NT2/D1 (cell line): Measurements from ENCODE around the gene SH3PXD2A.

Experiments
- DNase-seq: peaks from one replicate; pipeline ENCODE4 v3.0.0-alpha.2; 2011; ENCODE audit warnings: low read depth, low spot score
- H3K27me3 ChIP-seq: 2 replicates; pipeline ENCODE4 v1.6.0; 2011; ENCODE audit warnings: mild to moderate bottlenecking; ENCODE audit not compliant: insufficient read length, insufficient read depth
- H3K36me3 ChIP-seq: 2 replicates; pipeline ENCODE4 v1.6.1; 2011; ENCODE audit warnings: mild to moderate bottlenecking, low read length, mixed read lengths; ENCODE audit not compliant: insufficient read depth, insufficient read length
- H3K4me1 ChIP-seq: 2 replicates; pipeline ENCODE4 v1.5.1; 2011; ENCODE audit not compliant: insufficient read depth, insufficient read length
- H3K4me3 ChIP-seq: 2 replicates; pipeline ENCODE4 v1.5.1; 2011; ENCODE audit warnings: low read depth; ENCODE audit not compliant: insufficient read length
- H3K9ac ChIP-seq: 2 replicates; pipeline ENCODE4 v1.6.0; 2011; ENCODE audit warnings: low read depth; ENCODE audit not compliant: insufficient read length
- H3K9me3 ChIP-seq: 2 replicates; pipeline ENCODE4 v1.5.1; 2011; ENCODE audit warnings: mild to moderate bottlenecking, low read length; ENCODE audit not compliant: insufficient read depth
- SUZ12 ChIP-seq: IDR thresholded peaks from 2 replicates; pipeline ENCODE4 v1.6.1; 2011; ENCODE audit not compliant: insufficient read length, insufficient read depth; ENCODE audit errors: extremely low read depth
- YY1 ChIP-seq: IDR thresholded peaks from 2 replicates; pipeline ENCODE4 v1.6.1; 2011; ENCODE audit not compliant: insufficient read length, insufficient read depth
- ZNF274 ChIP-seq: IDR thresholded peaks from 2 replicates; pipeline ENCODE4 v1.6.1; 2011; ENCODE audit warnings: mild to moderate bottlenecking, low read depth, low read length

Gene SH3PXD2A

GRCh38 chr10:103747193-103747865, 108.0 kb downstream of the SH3PXD2A start:
- H3K4me3 ChIP-seq, result no peak overlapping the region
- H3K9ac ChIP-seq, result no peak overlapping the region
- no peaks in the 10 kb centered on the region for H3K36me3 ChIP-seq
- no peak for DNase-seq
- no peaks in the 10 kb centered on the region for H3K27me3 ChIP-seq
- peaks cover 11% of the 10 kb centered on the region for H3K4me1 ChIP-seq
- H3K9me3 ChIP-seq, result peaks cover 4% of the 10 kb centered on the region
- TF ChIP-seq YY1 (no peak), SUZ12 (no peak), ZNF274 (no peak)

DNA sequence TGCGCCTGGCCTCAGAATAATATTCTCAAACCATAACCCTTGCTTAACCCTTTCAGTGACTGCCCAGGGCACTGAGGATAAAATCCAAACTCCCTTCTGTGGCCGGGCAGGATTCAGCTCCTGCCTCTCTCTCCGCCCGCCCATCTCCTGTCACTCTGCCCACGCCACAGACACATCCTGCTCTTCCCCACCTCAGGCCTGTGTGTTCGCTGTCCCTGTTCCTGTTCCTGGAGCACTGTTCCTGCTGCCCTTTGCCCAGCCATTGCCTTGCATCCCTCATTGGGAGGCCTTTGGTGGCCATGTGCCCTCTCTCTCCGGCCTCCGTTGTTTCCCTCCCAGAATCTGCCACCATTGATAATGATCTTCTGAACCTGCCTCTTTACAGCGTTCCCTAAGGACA, 108.8 kb downstream of the SH3PXD2A start:
- peak overlapping the region; percentile 32 for H3K9ac ChIP-seq
- no peak for DNase-seq
- no peaks in the 10 kb centered on the region for H3K27me3 ChIP-seq
- H3K36me3 ChIP-seq, result no peaks in the 10 kb centered on the region
- TF ChIP-seq SUZ12, result no peak
- TF ChIP-seq ZNF274, result no peak
- no peak for TF ChIP-seq YY1
- H3K4me1 ChIP-seq, result peaks cover 11% of the 10 kb centered on the region
- no peaks in the 10 kb centered on the region for H3K9me3 ChIP-seq
- no peak overlapping the region for H3K4me3 ChIP-seq

- DNase-seq, result no peak
- TF ChIP-seq YY1 (no peak), SUZ12 (no peak), ZNF274 (no peak)
- H3K36me3 ChIP-seq, result no peaks in the 10 kb centered on the region
- H3K4me1 ChIP-seq, result peaks cover 11% of the 10 kb centered on the region
- no peaks in the 10 kb centered on the region for H3K27me3 ChIP-seq
- no peak overlapping the region for H3K9ac ChIP-seq
- no peak overlapping the region for H3K4me3 ChIP-seq
- no peaks in the 10 kb centered on the region for H3K9me3 ChIP-seq
Observed at GRCh38 chr10:103745341-103746247, 109.8 kb downstream of the SH3PXD2A start.

DNA sequence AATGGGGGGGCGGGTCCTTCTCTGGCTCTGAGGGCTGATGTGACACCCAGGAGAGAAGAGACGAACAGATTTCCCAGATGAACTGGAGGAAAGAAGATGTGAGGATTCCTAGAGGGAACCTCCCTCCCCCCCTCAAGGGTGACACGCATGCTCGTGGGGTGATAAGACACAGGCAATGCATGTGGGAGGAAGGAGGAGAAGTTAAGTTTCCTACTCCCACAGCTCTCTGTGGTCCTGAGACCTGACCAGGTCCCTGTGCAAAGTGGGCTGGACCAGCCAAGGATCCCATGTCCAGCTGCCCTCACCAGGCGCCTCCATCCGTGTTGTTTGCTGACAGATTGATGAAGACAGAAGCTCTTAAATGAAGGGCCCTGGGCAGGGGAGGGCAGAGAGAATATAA, 112.6 kb downstream of the SH3PXD2A start:
- Histone ChIP-seq H3K4me1 (peaks cover 13% of the 10 kb centered on the region), H3K36me3 (peaks cover under 1% of the 10 kb centered on the region), H3K9me3 (no peaks in the 10 kb centered on the region), H3K9ac (no peak overlapping the region), H3K27me3 (no peaks in the 10 kb centered on the region), H3K4me3 (no peak overlapping the region)
- DNase-seq, result no peak
- TF ChIP-seq ZNF274, result no peak

DNA sequence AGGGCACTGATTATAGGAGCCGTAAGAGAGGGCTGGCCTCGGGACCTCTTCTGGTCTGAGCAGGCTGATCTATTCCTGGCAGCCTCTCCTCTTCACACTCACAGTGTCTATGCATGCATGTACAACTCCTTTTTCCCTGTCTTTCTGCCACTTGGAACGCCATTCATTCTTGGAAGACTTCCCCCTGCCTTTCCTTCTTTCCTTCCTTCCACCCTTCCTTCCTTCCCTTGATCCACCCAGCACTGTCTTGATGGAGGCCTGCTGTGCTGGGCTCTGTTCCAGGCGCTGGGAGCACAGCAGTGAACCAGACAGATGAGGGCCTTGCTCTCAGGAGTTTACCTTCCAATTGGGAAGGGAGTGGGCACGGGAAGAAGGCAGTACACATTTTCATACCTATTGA, 114.8 kb downstream of the SH3PXD2A start:
- peaks cover 5% of the 10 kb centered on the region for H3K36me3 ChIP-seq
- peaks cover 7% of the 10 kb centered on the region for H3K4me1 ChIP-seq
- H3K4me3 ChIP-seq, result no peak overlapping the region
- no peaks in the 10 kb centered on the region for H3K9me3 ChIP-seq
- no peaks in the 10 kb centered on the region for H3K27me3 ChIP-seq
- no peak overlapping the region for H3K9ac ChIP-seq
- no peak for DNase-seq
- TF ChIP-seq SUZ12 (no peak), ZNF274 (no peak), YY1 (no peak)

- Histone ChIP-seq H3K9me3 (no peaks in the 10 kb centered on the region), H3K4me1 (peaks cover 7% of the 10 kb centered on the region), H3K27me3 (no peaks in the 10 kb centered on the region), H3K4me3 (peak overlapping the region; percentile 8), H3K36me3 (peaks cover 8% of the 10 kb centered on the region), H3K9ac (peak overlapping the region; percentile 61)
- TF ChIP-seq YY1 (no peak), ZNF274 (no peak), SUZ12 (no peak)
- peak; percentile 42 for DNase-seq
Observed at GRCh38 chr10:103739039-103739764, 116.2 kb downstream of the SH3PXD2A start.
